Muscle of leg (tissue), 11 donors: Measurements from ENCODE around the gene DCAF12. TPM values are rescaled to one million over a fixed set of nuclear protein-coding genes. Genes with fewer than 3 reads are reported as not detected.
A peak's percentile ranks its signal among the peaks of the same experiment; 100 is the strongest.

Experiments used
- DNase-seq: peaks from one replicate; pipeline ENCODE4 v3.0.0; 2013
- H3K27ac ChIP-seq: one replicate; pipeline ENCODE4 v1.5.1; 2013; ENCODE audit warnings: mild to moderate bottlenecking, low read length, control low read depth
- H3K27me3 ChIP-seq: one replicate; pipeline ENCODE4 v1.6.1; 2013; ENCODE audit warnings: low read length; ENCODE audit not compliant: control insufficient read depth, insufficient read depth
- H3K36me3 ChIP-seq: one replicate; pipeline ENCODE4 v1.6.1; 2013; ENCODE audit warnings: low read length; ENCODE audit not compliant: control insufficient read depth, insufficient read depth
- H3K4me1 ChIP-seq: one replicate; pipeline ENCODE4 v1.6.1; 2013; ENCODE audit warnings: low read length; ENCODE audit not compliant: control insufficient read depth, insufficient read depth
- H3K4me3 ChIP-seq: one replicate; pipeline ENCODE4 v1.5.1; 2013; ENCODE audit warnings: low read length, control low read depth
- H3K9me3 ChIP-seq: replicated peaks from 2 replicates; pipeline ENCODE4 v1.6.1; 2013; ENCODE audit warnings: low read depth, low read length; ENCODE audit not compliant: control insufficient read depth
- WGBS: methylation state at CpG from one replicate; pipeline ENCODE4 v1.1.5; 2013; ENCODE audit warnings: missing lambda C conversion rate; ENCODE audit not compliant: insufficient coverage; 5-methylcytosine and 5-hydroxymethylcytosine counted together
- polyA plus RNA-seq, 8 donors: library from polyadenylated mRNA; unstranded; fragments of 120-200 nt; gene quantifications; one replicate each; pipeline versions ENCODE4 v1.2.1 to v1.2.3, GENCODE V29; 2013; ENCODE audit warnings: inconsistent platforms in 1 of 8, low replicate concordance in 1 of 8; ENCODE audit not compliant: insufficient read length in 8 of 8, insufficient read depth in 1 of 8
- total RNA-seq: library from RNA; stranded (reverse); fragments of 120-200 nt; gene quantifications from one replicate; pipeline ENCODE4 v1.2.4, GENCODE V29; 2013

Gene DCAF12
- total and polyA plus RNA-seq, 9 donors = 18.2 to 42.1 (median 35.3) TPM

DNA sequence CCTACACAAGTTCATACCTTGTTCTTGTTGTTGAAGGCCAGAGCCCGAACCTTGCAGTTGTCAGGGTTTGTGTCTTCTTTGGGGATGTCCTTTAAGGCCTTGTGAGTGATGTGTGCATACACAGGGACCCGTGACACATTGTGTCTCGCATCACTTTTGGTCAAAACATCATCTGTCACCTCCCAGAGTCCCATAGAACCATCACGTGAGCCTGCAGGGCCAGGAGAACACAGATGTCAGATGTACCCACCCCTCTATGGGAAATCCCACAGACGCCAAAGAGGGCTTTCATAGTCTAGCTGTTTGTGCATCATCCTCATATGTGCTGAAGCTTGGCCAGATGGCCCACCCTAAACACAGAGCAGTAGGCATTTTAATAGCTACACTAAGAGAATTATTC lies 28.2 kb downstream of the DCAF12 start:
- H3K27ac ChIP-seq = no peak overlapping the region
- no peak for DNase-seq
- no peaks in the 10 kb centered on the region for H3K27me3 ChIP-seq
- peaks cover 68% of the 10 kb centered on the region for H3K36me3 ChIP-seq
- H3K9me3 ChIP-seq = no peaks in the 10 kb centered on the region
- no peak overlapping the region for H3K4me3 ChIP-seq
- WGBS = 93% methylated on average over 3 of the region's 5 CpGs
- no peaks in the 10 kb centered on the region for H3K4me1 ChIP-seq

GRCh38 chr9:34097865-34098264 lies 28.6 kb downstream of the DCAF12 start:
- no peak for DNase-seq
- no peaks in the 10 kb centered on the region for H3K4me1 ChIP-seq
- no peaks in the 10 kb centered on the region for H3K27me3 ChIP-seq
- no peak overlapping the region for H3K27ac ChIP-seq
- WGBS = 100% methylated on average over 1 of the region's 1 CpG
- H3K4me3 ChIP-seq = no peak overlapping the region
- H3K9me3 ChIP-seq = no peaks in the 10 kb centered on the region
- peaks cover 69% of the 10 kb centered on the region for H3K36me3 ChIP-seq

DNA sequence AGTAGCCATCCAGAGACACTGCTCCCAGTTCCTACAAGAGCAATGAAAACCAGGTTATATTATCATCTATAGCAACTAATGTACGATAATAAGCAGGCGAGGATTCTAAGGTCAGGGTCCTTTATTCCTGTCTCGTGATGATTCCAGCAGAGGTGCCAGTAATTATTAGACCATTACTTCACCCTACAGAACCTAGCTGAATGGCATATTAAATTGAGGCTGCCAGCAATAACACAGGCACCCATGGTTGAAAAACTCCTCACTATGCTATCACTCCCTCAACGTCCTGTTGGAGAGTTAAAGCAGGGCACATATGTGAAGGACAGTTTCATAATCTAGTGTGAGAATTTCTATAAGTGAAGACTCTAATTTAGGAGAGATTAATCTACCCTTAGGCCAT lies 29.7 kb downstream of the DCAF12 start:
- Histone ChIP-seq H3K9me3 (no peaks in the 10 kb centered on the region), H3K4me3 (no peak overlapping the region), H3K36me3 (peaks cover 61% of the 10 kb centered on the region), H3K27ac (no peak overlapping the region), H3K4me1 (no peaks in the 10 kb centered on the region), H3K27me3 (no peaks in the 10 kb centered on the region)
- 94% methylated on average over 3 of the region's 4 CpGs for WGBS
- no peak for DNase-seq

GRCh38 chr9:34093578-34093977 lies 32.9 kb downstream of the DCAF12 start:
- no peak overlapping the region for H3K27ac ChIP-seq
- 100% methylated on average over 3 of the region's 5 CpGs for WGBS
- no peaks in the 10 kb centered on the region for H3K27me3 ChIP-seq

GRCh38 chr9:34089311-34089710 lies 37.2 kb downstream of the DCAF12 start:
- DNase-seq = no peak
- Histone ChIP-seq H3K27ac (no peak overlapping the region), H3K36me3 (peaks cover 61% of the 10 kb centered on the region), H3K4me1 (peaks cover 19% of the 10 kb centered on the region), H3K27me3 (no peaks in the 10 kb centered on the region), H3K4me3 (no peak overlapping the region), H3K9me3 (no peaks in the 10 kb centered on the region)
- WGBS = 74% methylated on average over 4 of the region's 7 CpGs

More at GRCh38 chr9:34093578-34093977, 32.9 kb downstream of the DCAF12 start:
- no peak for DNase-seq
- Histone ChIP-seq H3K4me3 (no peak overlapping the region), H3K9me3 (no peaks in the 10 kb centered on the region), H3K4me1 (no peaks in the 10 kb centered on the region), H3K36me3 (peaks cover 68% of the 10 kb centered on the region)

DNA sequence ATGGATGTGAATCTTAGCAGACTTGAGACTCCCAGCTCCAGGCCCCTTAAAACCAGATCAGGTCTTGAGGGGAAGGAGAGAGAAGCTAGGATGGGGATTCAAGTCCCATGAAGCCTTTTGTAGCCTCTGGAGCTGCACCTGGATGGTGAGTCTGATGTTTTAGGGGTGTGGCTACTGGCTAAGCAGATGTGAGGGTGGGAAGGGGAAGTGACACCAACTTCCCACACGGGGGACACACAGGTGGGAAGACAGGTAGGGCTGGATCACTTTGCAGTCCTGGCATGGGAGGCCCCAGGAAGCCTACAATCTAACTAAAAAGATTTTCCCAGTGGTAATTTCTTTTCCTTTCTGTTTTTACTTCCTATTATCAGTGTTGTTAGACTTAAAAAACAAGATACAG lies 39.1 kb downstream of the DCAF12 start:
- Histone ChIP-seq H3K27ac (no peak overlapping the region), H3K9me3 (no peaks in the 10 kb centered on the region), H3K36me3 (peaks cover 47% of the 10 kb centered on the region), H3K4me3 (no peak overlapping the region), H3K4me1 (peaks cover 34% of the 10 kb centered on the region), H3K27me3 (no peaks in the 10 kb centered on the region)
- WGBS = no CpG with 5 or more reads among the region's 1 CpG
- no peak for DNase-seq

- Histone ChIP-seq H3K27me3 (no peaks in the 10 kb centered on the region), H3K9me3 (no peaks in the 10 kb centered on the region), H3K4me1 (peaks cover 34% of the 10 kb centered on the region), H3K27ac (no peak overlapping the region), H3K4me3 (no peak overlapping the region), H3K36me3 (peaks cover 47% of the 10 kb centered on the region)
- no peak for DNase-seq
These were observed 39.6 kb downstream of the DCAF12 start for GRCh38 chr9:34086864-34087263.

DNA sequence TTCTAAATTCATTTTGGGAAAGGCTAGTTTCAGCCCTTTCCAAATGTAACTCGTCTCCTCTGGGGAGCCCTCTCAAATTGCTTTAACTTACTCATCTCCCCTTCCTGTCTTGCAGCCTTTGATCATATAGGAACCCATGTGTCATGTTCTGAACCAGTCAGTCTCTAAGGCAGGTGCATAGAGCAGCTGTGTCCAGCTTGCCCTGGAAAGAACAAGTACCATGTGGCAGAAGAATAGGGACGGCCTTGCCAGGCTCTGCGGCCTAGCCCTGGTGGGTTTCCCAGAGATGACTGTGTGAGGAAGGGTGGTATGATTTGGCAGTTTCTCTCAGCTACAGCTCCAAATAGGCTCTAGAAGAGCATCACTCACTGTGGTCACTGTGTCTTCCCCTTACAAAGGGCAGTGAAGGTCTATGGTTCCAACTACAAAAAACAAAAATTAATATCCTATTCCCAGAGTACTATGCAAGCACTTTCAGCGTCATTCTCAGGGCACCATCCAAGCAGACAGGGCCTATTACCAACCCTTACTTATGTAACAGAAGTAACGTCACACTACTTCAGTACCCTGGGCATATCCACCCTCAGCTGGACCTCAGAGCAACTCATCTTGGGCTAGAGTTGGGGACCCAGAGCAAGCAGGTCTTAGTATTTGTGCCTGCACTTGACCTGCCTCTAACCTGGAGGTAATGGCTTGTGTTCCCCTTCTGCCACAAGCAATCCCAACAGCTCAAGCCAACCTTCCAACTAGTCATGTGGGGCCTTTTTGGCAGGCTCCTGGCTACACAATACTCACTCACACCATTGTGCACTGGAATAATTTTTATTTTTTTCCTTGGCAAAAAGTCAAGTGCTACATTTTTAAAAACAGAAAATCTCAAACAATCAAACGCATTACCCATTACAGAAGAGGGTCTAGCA lies 40.7 kb downstream of the DCAF12 start:
- H3K36me3 ChIP-seq = peaks cover 38% of the 10 kb centered on the region
- peak overlapping the region; percentile 48 for H3K27ac ChIP-seq

DNA sequence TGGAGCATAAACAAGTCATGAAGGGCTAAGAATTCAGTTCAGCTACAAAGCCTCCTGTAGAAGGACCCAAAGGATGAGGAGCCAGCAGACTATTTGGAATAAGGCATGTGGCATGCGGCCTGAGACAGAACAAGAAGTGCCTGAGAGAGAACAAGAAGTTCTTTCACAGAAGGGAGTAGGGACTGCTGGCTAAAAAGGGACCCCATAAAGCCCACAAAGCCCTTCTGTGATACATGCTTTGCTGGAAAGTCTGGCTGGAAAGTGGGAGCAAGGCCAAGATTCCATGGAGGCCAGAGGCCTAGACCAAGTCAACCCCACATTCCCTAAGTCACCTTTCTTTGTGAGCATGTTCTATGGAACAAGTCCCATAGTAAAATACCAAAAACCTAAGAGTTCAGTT lies 41.9 kb downstream of the DCAF12 start:
- Histone ChIP-seq H3K27ac (peak overlapping the region; percentile 65), H3K4me1 (peaks cover 34% of the 10 kb centered on the region), H3K27me3 (no peaks in the 10 kb centered on the region), H3K36me3 (peaks cover 33% of the 10 kb centered on the region), H3K4me3 (no peak overlapping the region), H3K9me3 (no peaks in the 10 kb centered on the region)
- peak; percentile 60 for DNase-seq
- WGBS = 86% methylated on average over 1 of the region's 1 CpG

More for the DNA sequence above, 40.7 kb downstream of the DCAF12 start:
- WGBS = 72% methylated on average over 2 of the region's 6 CpGs
- Histone ChIP-seq H3K4me1 (peaks cover 34% of the 10 kb centered on the region), H3K9me3 (no peaks in the 10 kb centered on the region), H3K27me3 (no peaks in the 10 kb centered on the region), H3K4me3 (no peak overlapping the region)
- peak; percentile 49 for DNase-seq

GRCh38 chr9:34079181-34079580 lies 47.3 kb downstream of the DCAF12 start:
- H3K4me1 ChIP-seq = peaks cover 13% of the 10 kb centered on the region
- no peaks in the 10 kb centered on the region for H3K9me3 ChIP-seq
- no peaks in the 10 kb centered on the region for H3K36me3 ChIP-seq
- 90% methylated on average over 2 of the region's 2 CpGs for WGBS
- no peaks in the 10 kb centered on the region for H3K27me3 ChIP-seq
- no peak overlapping the region for H3K4me3 ChIP-seq
- no peak for DNase-seq
- no peak overlapping the region for H3K27ac ChIP-seq
